LNCAP (cell line): ENCODE measurements around the gene AFMID.

Experiments
- CTCF ChIP-seq: fragments of 450-650 bp; IDR thresholded peaks from 2 replicates; pipeline ENCODE4 v1.5.1; 2017; ENCODE audit warnings: mild to moderate bottlenecking

Gene AFMID

GRCh38 chr17:78166416-78166815 is 20.7 kb upstream of the AFMID start:
- no peak for TF ChIP-seq CTCF

GRCh38 chr17:78168242-78168902 is 18.8 kb upstream of the AFMID start, which contains the start of gene SYNGR2:
TSS of gene SYNGR2 (plus strand) at chr17:78168581. CDS start at chr17:78168617, 36 bp downstream.
- no peak for TF ChIP-seq CTCF

GRCh38 chr17:78168903-78169793 is 18.0 kb upstream of the AFMID start:
- no peak for TF ChIP-seq CTCF

GRCh38 chr17:78170692-78171590 is 16.2 kb upstream of the AFMID start:
- TF ChIP-seq CTCF: no peak

GRCh38 chr17:78172249-78173051 is 14.7 kb upstream of the AFMID start:
- no peak for TF ChIP-seq CTCF

- no peak for TF ChIP-seq CTCF
These were observed 14.0 kb upstream of the AFMID start for GRCh38 chr17:78173097-78173715.
